Esophagus squamous epithelium (tissue), 4 donors: ENCODE results near the gene MPP3.

Experiments
- CTCF ChIP-seq, 6 experiments: fragments of 450-650 bp in 4 of 6; fragments of 200-600 bp in 2 of 6; sonication (generic) in 2 of 6; IDR thresholded peaks; one replicate each; pipeline ENCODE4 v1.5.1; 2016 to 2019; ENCODE audit warnings: antibody characterized with exemption in 6 of 6, mild to moderate bottlenecking in 4 of 6, moderate library complexity in 4 of 6
- POLR2A ChIP-seq, 4 donors: fragments of 450-650 bp; IDR thresholded peaks; one replicate each; pipeline ENCODE4 v1.6.1; 2017; ENCODE audit warnings: antibody characterized with exemption in 4 of 4, mild to moderate bottlenecking in 4 of 4, moderate library complexity in 3 of 4

GRCh38 chr17:43857141-43857540, 24.2 kb upstream of the MPP3 start:
- TF ChIP-seq POLR2A (IDR thresholded peaks at IDR 0.05) (no peak), CTCF (IDR thresholded peaks at IDR 0.05) (no peak)
